Measurements from ENCODE around the gene NRG2.

Gene NRG2

DNA sequence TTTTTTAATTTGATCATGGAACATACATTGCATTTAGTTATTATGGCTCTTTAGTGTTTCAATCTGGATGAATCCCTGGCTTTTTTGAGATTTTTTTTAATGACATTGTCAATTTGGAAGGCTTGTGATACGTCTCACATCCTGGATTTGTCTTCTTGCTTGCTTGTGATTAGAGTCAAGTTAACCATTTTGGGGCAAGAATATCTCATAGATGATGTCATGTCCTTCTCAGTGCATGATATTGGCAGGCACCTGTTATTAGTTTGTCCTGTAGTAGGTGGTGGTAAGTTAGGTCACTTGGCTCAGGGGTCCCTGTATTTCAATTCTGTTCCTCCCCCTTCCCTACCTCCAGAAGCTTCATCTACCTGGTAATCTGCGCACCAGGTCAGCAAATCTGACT lies 244.2 kb downstream of the NRG2 start:
- H3K4me1 ChIP-seq (ENCODE audit: control insufficient read depth, insufficient read depth, low read length), result 0 out of 2 replicates have a peak, but pooled peaks cover 6% of the 10 kb centered on the region

DNA sequence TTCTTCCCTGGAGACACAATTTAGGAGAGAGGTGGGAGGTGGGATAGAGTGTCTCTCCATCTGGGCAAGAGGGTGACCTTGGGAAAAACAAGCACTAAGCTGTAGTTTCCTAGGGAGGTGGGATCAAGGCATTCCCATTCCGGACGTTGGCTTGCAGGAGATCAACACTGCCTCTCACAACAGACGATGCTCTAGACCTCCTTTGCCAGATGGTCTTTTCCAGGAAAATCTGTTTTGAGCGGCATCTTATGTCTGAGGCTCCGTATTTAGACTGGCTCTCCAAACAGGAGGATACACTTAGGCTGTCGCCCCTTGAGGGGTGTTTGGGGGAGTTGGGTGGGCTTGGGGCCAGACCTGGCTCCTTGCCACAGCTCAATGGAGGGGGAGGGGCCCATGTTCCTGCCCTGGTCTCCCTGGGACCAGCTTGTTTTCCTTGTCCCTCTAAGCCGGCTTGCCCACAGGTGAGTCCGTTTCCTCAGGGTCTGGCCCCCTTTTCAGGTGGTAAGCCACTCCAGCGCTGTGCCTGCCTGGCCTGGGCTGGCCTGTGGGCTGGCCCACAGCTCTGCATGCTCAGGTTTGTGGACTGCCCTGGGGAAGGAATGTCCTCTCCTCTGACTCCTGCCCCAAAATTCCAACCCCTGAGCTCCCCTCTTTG lies 245.1 kb downstream of the NRG2 start:
- no peak overlapping the region for H3K4me3 ChIP-seq (ENCODE audit: low read depth, low read length)
- peaks cover 99% of the 10 kb centered on the region for H3K27me3 ChIP-seq (ENCODE audit: control insufficient read depth, insufficient read depth, low read length)
- H3K9me3 ChIP-seq (ENCODE audit: control insufficient read depth, insufficient read depth, low read depth, low read length), result no peaks in the 10 kb centered on the region
- H3K27ac ChIP-seq (ENCODE audit: low read depth, low read length), result no peak overlapping the region
- H3K4me1 ChIP-seq (ENCODE audit: control insufficient read depth, insufficient read depth, low read length), result 0 out of 2 replicates have a peak, but pooled peaks cover 6% of the 10 kb centered on the region
- no peak overlapping the region for H3K9ac ChIP-seq (ENCODE audit: low read length)
- H3K36me3 ChIP-seq (ENCODE audit: control insufficient read depth, insufficient read depth, low read length), result no peaks in the 10 kb centered on the region

More for the DNA sequence above, 244.2 kb downstream of the NRG2 start:
- H3K9ac ChIP-seq (ENCODE audit: low read length), result no peak overlapping the region
- H3K9me3 ChIP-seq (ENCODE audit: control insufficient read depth, insufficient read depth, low read depth, low read length), result no peaks in the 10 kb centered on the region
- no peak overlapping the region for H3K27ac ChIP-seq (ENCODE audit: low read depth, low read length)
- no peak overlapping the region for H3K4me3 ChIP-seq (ENCODE audit: low read depth, low read length)
- H3K27me3 ChIP-seq (ENCODE audit: control insufficient read depth, insufficient read depth, low read length), result peaks cover 99% of the 10 kb centered on the region
- no peaks in the 10 kb centered on the region for H3K36me3 ChIP-seq (ENCODE audit: control insufficient read depth, insufficient read depth, low read length)

DNA sequence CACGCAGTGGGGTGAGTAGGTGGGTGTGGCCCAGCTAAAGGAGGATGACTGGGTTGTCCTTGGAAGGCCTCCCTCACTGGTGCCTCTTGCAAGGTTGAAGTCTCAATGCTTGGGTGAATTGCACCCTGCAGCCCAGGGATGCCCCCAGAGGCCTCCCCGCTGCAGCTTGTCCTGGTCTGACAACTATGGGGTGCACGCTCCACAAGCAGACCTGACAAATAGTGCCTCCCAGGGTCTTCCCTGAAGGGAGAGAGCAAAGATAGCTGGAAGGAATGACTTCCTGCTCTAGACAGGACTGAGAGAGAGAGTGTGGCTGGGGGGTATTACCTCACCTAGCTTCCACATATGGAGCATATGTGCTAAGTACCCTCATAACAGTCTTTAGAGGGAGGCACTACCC lies 245.8 kb downstream of the NRG2 start:
- H3K9ac ChIP-seq (ENCODE audit: low read length), result no peak overlapping the region
- no peaks in the 10 kb centered on the region for H3K36me3 ChIP-seq (ENCODE audit: control insufficient read depth, insufficient read depth, low read length)
- H3K9me3 ChIP-seq (ENCODE audit: control insufficient read depth, insufficient read depth, low read depth, low read length), result no peaks in the 10 kb centered on the region
- H3K27me3 ChIP-seq (ENCODE audit: control insufficient read depth, insufficient read depth, low read length), result peaks cover 99% of the 10 kb centered on the region
- no peak overlapping the region for H3K27ac ChIP-seq (ENCODE audit: low read depth, low read length)
- no peak overlapping the region for H3K4me3 ChIP-seq (ENCODE audit: low read depth, low read length)
- 0 out of 2 replicates have a peak, but pooled peaks cover 6% of the 10 kb centered on the region for H3K4me1 ChIP-seq (ENCODE audit: control insufficient read depth, insufficient read depth, low read length)
